ENCODE results near the gene LMNTD2.
"Not testable (repeated sequence)": the region's sequence is repeated elsewhere in the genome, so short reads cannot be mapped to it uniquely, and the experiment has no call there.

LMNTD2 gene

GRCh38 chr11:533586-534395, 26.7 kb downstream of the LMNTD2 start:
- no peak for DNase-seq

- DNase-seq: no peak
These were observed 27.5 kb downstream of the LMNTD2 start for GRCh38 chr11:532986-533585.

- DNase-seq: no peak
These were observed 28.0 kb downstream of the LMNTD2 start for GRCh38 chr11:532527-532985.

DNA sequence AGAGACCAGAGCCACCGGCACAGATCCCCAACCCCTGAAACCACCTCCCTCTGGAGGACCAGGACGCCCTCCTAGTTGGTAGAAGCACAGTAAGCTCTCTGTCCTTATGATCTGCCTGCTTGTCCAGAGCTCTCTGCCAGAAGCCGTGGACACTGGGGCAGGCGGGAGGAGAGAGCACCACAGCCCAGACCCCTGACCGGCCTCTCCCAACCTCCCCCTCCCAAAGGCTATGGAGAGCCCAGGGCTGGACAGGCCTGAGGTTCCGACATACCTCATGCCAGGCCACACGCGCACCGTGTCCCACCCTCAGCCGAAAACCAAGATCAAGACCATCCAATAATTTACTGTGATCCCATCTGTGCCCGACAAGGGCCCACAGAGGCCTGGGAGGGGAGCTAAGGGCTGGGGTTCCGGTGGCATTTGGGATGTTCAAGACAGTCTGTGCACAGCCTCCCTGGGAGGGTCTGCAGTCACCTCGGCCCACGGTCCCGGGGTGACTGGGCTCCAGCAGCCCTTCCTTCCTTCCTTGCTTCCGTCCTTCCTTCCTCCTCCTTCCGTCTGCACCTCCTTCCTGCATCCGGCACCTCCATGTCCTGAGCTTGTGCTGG, 28.5 kb downstream of the LMNTD2 start:
- DNase-seq: no peak

DNA sequence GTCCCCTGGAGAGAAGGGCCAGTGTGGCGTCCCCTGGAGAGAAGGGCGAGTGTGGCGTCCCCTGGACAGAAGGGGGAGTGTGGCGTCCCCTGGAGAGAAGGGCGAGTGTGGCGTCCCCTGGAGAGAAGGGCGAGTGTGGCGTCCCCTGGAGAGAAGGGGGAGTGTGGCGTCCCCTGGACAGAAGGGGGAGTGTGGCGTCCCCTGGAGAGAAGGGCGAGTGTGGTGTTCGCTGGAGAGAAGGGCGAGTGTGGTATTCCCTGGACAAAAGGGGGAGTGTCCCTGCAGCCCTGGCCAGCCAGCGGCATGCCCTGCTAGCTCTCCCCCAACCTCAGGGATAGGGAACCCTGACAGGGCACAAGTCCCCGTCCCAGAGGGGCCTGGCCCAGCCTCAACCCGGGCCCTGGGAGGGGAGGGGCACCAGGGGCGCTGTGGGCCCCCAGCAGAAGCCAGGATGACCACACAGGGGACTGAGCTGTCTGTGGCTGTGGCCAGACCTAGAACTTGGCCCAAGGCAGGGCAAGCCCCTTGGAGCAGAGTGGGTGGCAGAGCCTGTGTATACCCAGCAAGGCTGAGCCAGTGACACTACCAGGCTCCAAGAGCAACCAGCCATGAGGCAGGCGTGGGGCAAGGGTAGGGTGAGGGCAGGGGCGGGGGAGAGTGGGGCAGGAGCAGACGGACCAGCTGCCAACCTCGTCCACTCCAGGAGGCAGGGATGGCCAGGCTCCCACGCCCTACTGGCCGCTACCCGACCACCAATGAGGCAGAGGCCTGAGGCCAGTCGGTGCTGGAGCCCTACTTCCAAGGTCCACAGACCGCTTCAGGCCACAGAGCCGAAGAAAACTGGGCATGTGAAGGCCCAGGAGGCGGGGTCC, 29.3 kb downstream of the LMNTD2 start:
- no peak for DNase-seq

DNA sequence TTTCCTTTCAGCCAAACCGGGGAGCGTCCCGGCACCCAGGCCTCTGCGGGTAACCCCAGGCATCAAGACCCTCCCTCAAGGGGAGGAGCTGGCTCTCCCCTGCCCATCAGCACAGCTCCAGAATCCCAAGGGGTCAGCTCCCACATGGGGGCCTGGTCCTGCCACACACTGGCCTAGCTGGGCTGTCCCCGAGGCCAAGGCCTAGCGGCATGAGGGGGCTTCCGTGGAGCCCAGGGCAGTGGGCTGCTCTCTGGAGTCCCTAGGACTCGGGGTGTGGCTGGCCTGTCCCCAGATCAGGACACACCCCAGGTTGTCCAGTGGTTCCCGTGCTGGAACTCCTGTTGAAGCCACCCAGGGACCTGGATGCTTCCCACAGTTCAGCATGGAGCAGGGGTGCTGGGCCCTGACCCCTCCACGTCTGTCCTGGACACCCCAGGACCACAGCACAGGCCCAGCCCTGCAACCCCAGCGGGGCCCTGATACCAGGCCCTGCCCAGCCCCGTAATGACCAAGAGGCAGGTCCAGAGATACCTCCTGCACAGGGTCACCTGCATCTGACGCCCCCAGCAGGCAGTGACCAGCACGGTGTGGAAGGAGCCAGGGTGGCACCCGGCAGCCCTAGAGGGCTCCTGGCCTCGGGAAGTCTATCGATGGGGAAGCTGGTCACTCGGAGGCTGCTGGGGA, 30.7 kb downstream of the LMNTD2 start:
- DNase-seq: no peak

- DNase-seq: no peak
These were observed 31.5 kb downstream of the LMNTD2 start for GRCh38 chr11:528815-529727.

GRCh38 chr11:528166-528814, 32.2 kb downstream of the LMNTD2 start:
- DNase-seq: no peak

DNA sequence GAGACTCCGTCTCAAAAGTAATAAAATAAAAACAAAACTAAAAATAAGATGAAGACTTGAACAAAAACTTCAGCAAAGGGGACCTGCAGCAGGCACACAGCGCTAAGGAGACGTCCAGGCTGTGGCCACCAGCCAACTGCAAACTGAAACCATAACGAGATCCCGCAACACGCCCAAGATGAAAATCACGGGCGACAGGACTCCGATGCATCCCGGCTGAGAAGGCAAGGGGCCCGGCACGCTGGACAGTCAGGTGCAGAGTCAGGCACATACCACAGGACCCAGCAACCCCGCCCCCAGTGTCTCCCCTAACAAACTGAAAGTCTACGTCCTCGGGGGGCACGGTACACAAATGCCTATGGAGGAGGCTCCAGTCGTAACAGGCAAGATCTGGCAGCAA, 34.3 kb downstream of the LMNTD2 start:
- DNase-seq: no peak

DNA sequence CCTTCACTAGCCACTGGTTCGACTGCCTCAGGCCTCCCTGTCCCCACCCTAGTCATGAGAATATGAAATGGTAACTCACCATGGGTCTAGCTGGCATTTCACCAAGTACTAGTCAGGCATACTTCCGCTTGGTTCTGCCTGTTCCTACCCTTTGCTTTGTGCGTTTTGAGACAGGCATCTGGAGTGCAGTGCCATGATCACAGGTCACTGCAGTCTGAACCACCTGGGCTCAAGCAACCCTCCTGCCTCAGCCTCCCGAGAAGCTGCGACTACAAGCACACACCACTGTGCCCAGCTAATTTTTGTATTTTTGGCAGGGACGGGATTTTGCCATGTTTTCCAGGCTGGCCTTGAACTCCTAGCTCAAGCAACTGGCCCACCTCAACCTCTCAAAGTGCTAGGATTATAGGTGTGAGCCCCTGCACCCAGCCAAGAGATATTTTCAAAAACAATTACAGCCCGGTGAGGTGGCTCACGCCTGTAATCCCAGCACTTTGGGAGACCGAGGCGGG, 39.3 kb downstream of the LMNTD2 start:
- no peak for DNase-seq

DNA sequence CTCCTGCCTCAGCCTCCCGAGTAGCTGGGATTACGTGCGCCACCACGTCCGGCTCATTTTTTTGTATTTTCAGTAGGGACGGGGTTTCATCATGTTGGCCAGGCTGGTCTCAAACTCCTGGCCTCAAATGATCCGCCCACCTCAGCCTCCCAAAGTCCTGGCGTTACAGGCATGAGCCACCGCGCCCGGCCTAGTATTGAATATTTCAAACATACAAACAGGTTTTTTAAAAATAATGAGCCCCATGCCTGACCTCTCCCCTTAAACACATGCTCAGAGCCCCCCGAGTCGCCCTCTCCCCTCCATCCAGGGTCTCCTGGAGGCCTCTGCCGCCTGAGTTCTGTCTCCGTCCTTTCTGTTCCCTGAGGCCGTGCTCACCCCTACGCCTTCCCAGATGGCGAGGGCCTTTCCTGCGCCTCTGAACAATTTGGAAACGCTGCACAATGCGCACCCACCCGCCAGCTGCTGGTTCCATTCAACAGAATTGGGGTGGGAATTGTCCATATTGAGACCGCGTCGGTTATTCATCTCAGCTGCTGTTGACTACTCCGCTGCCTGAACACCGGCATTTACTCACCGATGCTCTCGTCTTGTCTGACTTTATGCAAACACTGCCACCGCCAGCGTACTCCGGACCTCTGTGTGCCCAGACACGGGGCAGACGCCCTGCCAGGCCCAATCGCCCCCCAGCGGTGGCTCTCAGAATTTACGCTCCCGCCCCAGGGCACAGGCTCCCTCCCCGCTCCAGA, 39.9 kb downstream of the LMNTD2 start:
- no peak for DNase-seq

DNA sequence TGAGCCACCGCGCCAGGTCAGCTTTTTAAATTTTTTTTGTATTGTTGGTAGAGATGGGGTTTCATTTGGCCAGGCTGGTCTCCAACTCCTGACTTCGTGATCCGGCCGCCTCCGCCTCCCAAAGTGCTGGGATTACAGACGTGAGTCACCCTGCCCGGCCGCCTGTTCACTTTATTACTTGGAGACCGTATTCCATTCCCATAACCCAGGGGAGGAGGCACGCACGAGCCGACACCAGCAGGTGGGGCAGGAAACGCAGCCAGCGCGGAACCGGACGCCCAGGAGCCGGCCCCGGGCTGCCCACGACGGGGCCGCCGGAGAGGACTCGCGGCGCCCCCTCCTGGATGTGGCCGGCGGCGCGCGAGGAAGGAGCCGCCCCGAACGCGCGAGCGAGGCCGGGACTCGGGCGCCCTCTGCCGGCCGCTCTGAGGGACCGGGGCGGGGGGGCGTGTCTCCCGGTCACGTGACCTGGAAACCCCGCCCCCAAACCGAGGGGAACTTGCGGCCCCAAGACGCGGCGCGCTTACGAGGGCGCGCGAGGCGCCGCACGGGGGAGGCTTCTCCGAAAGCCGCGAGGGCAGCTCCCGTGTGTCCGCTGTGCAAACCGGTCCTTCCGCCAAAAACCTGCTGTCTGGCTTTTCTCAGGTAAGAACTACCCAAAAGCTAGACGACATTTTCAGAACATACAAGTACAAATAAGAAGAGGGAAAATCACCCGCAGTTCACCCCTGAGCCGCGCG, 41.9 kb downstream of the LMNTD2 start:
- DNase-seq: peak; percentile 86

- DNase-seq: not testable (repeated sequence)
These were observed 43.4 kb downstream of the LMNTD2 start for GRCh38 chr11:516918-517685.

- DNase-seq: no peak
These were observed 44.1 kb downstream of the LMNTD2 start for GRCh38 chr11:516400-516799.

GRCh38 chr11:515131-515530, 45.4 kb downstream of the LMNTD2 start:
- no peak for DNase-seq

GRCh38 chr11:514606-515005, 45.9 kb downstream of the LMNTD2 start:
- no peak for DNase-seq

GRCh38 chr11:512761-513595, 47.6 kb downstream of the LMNTD2 start:
- DNase-seq: no peak

Measured in fibroblast of skin of scalp (primary cell).